GM12801 (cell line): ENCODE results near the gene GABBR1.

Experiments used
- TF ChIP-seq, protein P1 (sequence below): IDR thresholded peaks from one replicate; pipeline ENCODE4 v1.5.1; 2011; ENCODE audit warnings: control low read depth; ENCODE audit not compliant: insufficient read length; ENCODE audit errors: extremely low read depth

GABBR1 gene

DNA sequence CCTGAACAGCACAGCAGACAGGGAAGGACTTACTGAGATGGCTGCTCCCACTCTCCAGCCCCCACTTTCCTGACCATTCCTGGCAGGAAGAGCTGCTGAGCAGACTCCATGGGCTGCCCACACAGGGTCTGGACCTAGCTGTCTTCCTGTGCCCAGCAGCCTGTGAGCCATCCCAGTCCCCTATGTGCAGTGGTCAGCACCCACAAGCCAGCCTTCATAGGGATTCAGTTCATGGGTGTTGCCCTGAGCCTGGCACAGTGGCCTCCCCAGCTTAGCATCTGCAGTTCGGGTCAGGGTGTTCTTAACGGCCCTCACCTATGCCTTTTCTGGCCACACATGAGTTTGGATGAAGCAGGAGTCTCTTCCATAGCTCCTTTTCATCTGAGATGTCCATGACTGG is 105.4 kb downstream of the GABBR1 start:
- TF ChIP-seq, protein P1, sequence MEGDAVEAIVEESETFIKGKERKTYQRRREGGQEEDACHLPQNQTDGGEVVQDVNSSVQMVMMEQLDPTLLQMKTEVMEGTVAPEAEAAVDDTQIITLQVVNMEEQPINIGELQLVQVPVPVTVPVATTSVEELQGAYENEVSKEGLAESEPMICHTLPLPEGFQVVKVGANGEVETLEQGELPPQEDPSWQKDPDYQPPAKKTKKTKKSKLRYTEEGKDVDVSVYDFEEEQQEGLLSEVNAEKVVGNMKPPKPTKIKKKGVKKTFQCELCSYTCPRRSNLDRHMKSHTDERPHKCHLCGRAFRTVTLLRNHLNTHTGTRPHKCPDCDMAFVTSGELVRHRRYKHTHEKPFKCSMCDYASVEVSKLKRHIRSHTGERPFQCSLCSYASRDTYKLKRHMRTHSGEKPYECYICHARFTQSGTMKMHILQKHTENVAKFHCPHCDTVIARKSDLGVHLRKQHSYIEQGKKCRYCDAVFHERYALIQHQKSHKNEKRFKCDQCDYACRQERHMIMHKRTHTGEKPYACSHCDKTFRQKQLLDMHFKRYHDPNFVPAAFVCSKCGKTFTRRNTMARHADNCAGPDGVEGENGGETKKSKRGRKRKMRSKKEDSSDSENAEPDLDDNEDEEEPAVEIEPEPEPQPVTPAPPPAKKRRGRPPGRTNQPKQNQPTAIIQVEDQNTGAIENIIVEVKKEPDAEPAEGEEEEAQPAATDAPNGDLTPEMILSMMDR, result no peak

DNA sequence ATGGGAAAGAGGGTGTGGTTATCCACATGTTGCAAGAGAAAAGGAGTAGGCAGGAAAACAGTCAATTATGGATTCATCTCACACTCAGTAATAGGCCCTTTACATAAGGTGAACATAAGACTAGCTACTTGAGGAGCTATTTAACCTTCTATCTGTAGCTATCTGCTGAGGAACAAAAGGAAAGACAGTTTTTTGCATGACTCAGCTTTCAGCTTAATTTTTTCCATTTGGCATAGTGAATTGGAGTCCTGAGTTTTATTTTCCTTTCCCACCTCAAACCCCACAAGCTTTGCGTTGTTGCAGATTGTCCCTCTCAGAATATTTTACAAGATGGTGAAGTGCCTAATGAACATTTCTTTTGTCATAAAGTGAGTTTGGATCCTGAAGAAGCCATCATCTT is 105.9 kb downstream of the GABBR1 start:
- TF ChIP-seq, protein P1, result no peak

DNA sequence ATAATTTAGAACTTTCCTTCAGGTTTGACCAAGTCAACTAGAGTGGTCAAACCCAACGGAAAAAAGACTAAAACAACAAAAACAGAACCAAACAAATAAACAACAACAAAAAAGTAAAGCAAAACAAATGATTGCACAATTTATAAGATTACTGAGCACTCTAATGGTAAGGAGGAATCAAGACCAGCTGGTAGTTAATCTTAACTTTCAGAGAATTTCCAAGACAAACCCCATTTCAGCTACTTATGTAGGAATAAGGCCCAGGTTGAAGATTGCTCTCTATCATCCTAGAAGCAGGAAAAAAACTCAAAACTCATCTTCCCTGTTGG is 107.7 kb downstream of the GABBR1 start:
- TF ChIP-seq, protein P1, result no peak

DNA sequence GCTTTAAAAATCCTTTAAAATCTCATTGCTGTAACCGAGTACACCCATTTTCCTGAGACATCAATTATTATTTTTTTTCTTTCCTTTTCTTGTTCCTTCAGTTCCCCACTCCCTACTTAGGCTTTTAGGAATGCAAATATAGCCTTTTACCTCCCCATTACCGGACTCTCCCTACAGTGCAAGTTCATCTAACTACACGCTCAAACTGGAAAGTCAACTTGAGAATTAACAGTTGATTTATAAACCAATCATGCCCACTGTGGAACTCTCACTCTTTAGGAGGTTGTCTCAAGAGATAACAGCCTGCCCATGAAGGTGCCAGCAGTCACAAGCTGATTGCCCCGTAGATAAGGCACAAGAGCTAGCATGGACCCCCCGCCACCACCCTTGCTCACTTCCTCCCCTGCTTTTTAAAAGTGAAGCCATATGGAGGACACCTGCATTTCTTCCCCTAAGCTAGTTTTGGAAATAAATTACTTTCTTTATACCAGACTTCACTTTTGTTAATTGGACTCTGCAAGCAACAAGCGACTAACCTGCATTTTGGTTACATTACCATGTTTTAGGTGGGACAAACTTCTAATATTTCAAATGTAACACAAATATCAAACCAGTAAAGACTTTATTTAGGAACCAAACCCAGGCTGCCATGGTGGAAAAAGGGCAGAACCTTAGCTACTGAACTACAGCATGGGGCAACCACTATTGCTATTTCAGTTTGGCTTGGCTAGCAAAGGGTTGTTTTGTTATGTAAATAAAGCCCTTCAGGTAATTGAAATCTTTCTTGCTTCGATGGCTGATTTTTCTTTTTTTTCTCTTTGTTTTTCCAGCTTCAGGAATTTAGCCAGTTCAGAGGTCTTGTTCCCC is 108.3 kb downstream of the GABBR1 start:
- TF ChIP-seq, protein P1, result no peak

DNA sequence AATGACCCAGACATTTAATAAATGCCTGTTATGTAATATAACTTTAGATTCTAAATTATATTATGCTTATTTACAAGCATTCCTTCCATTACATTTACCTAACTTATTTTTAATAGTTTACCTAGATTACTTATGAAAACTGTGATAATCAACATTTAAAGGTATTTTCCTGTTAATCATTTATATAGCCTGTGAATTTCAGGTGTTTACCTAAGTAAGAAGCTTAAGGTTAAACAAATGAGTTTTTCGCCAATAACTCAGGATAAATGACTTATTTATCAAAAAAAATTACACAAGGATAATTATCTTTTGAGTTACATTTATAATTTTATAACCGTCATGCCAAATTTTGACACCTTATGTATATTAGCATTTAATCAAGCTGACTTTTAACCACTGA is 108.9 kb downstream of the GABBR1 start:
- TF ChIP-seq, protein P1, result no peak

DNA sequence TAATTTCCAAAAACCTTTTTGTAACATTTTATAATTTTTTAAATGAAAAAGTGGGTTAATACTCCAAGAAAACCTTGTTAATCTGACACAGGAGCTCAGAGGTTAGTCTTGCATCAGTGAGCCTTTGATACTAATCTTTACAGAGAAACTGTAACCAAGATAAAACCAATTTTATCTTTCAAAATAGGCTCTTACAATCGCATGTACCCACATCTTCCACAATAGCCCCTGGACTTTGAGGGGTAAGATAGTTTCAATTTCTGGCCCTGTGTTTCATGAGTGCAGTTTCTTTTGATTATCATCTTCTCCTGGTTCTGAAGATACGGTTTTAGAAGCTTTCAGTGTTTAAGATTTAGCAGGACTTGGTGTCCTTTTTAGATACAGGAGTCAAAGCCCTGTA is 110.8 kb downstream of the GABBR1 start:
- TF ChIP-seq, protein P1, result no peak

DNA sequence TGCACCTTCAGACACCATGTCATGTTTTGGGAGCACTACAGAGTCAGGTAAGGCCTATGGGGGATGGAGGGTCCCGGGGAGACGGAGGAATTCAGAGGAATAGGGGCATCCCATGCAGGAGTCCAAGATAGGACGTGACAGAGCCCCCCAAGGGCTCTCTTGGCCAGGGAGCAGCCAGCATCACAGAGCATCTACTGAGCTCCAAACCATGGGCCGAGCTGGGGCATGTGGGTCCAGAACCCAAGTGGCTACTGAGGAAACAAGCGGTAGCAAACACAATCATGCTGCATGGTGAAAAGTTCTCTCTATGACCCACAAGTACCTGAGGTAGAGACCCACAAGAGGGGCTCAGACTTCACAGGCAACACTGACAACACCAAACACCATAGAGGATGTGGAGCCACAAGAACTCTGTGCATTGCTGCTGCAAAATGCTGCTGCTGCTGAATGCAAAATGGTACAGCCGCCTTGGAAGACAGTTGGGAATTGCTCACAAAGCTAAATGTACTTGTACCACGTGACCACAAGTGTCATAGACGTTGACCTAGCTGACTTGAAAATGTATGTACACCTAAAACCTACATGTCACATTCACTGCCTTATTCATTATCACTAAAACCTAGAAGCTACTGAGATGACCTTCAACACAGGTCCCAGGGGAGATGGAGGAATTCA is 111.8 kb downstream of the GABBR1 start:
- TF ChIP-seq, protein P1, result no peak
